Ecto neural progenitor cell (in vitro differentiated cells): Measurements from ENCODE around the gene PRPF31.

Experiments
- DNase-seq: peaks from one replicate; pipeline ENCODE4 v3.0.0-alpha.2; 2018; ENCODE audit warnings: low spot score

Gene PRPF31

GRCh38 chr19:54141356-54141755, 25.8 kb downstream of the PRPF31 start:
- no peak for DNase-seq

- no peak for DNase-seq
Measured at GRCh38 chr19:54142166-54142780, 26.7 kb downstream of the PRPF31 start.

GRCh38 chr19:54145541-54146158, 30.1 kb downstream of the PRPF31 start:
- no peak for DNase-seq

GRCh38 chr19:54147676-54148075, 32.1 kb downstream of the PRPF31 start:
- DNase-seq = no peak

- no peak for DNase-seq
Measured at GRCh38 chr19:54148158-54148557, 32.6 kb downstream of the PRPF31 start.

- no peak for DNase-seq
Measured at GRCh38 chr19:54149021-54149812, 33.7 kb downstream of the PRPF31 start.

- DNase-seq = no peak
Measured at GRCh38 chr19:54151362-54152035, 35.9 kb downstream of the PRPF31 start.

- DNase-seq = no peak
Measured at GRCh38 chr19:54152267-54152666, 36.7 kb downstream of the PRPF31 start.

GRCh38 chr19:54152878-54153524, 37.4 kb downstream of the PRPF31 start:
- DNase-seq = no peak

- no peak for DNase-seq
Measured at GRCh38 chr19:54153731-54154326, 38.3 kb downstream of the PRPF31 start.

- DNase-seq = no peak
Measured at GRCh38 chr19:54154603-54155345, 39.2 kb downstream of the PRPF31 start.

GRCh38 chr19:54155694-54156093, 40.1 kb downstream of the PRPF31 start:
- no peak for DNase-seq

- DNase-seq = no peak
Measured at GRCh38 chr19:54156490-54156889, 40.9 kb downstream of the PRPF31 start.

GRCh38 chr19:54156953-54157352, 41.4 kb downstream of the PRPF31 start:
- DNase-seq = no peak

- no peak for DNase-seq
Measured at GRCh38 chr19:54158812-54159351, 43.3 kb downstream of the PRPF31 start.

GRCh38 chr19:54159352-54160181, 44.0 kb downstream of the PRPF31 start, which contains the start of gene LENG1:
LENG1 (minus strand) TSS chr19:54159721; CDS start chr19:54159695, 26 bp downstream.
- peak; percentile 98 for DNase-seq

GRCh38 chr19:54160182-54160811, 44.7 kb downstream of the PRPF31 start:
- DNase-seq = no peak

GRCh38 chr19:54160854-54161253, 45.3 kb downstream of the PRPF31 start:
- DNase-seq = no peak

- peak; percentile 83 for DNase-seq
Measured at GRCh38 chr19:54162241-54162805, 46.8 kb downstream of the PRPF31 start.
